GM21526 (cell line): ENCODE data around the gene MPC2.

Experiments used
- ATAC-seq: cut with Tn5 transposase; IDR thresholded peaks from one replicate; pipeline ENCODE4 v1.9.1; 2021; ENCODE audit warnings: moderate library complexity; ENCODE audit not compliant: unreplicated experiment, low FRiP score

MPC2 gene

GRCh38 chr1:167936930-167937708 lies at the start of gene MPC2:
Gene MPC2 (minus strand): TSS chr1:167937072. CDS start chr1:167935841, 1,231 bp downstream.
- peak; percentile 15 for ATAC-seq

- ATAC-seq: no peak
These were observed 48.1 kb upstream of the MPC2 start for GRCh38 chr1:167984886-167985489.

- ATAC-seq: no peak
These were observed 47.0 kb upstream of the MPC2 start for GRCh38 chr1:167983797-167984420.

GRCh38 chr1:167981933-167982332 lies 45.1 kb upstream of the MPC2 start:
- ATAC-seq: no peak

GRCh38 chr1:167977245-167977644 lies 40.4 kb upstream of the MPC2 start:
- ATAC-seq: no peak

GRCh38 chr1:167974698-167975097 lies 37.8 kb upstream of the MPC2 start:
- no peak for ATAC-seq

GRCh38 chr1:167973832-167974231 lies 37.0 kb upstream of the MPC2 start:
- no peak for ATAC-seq

GRCh38 chr1:167968569-167968968 lies 31.7 kb upstream of the MPC2 start:
- ATAC-seq: no peak

- ATAC-seq: no peak
These were observed 29.2 kb upstream of the MPC2 start for GRCh38 chr1:167966050-167966449.

GRCh38 chr1:167964646-167965045 lies 27.8 kb upstream of the MPC2 start:
- ATAC-seq: no peak

- ATAC-seq: no peak
These were observed 20.8 kb upstream of the MPC2 start for GRCh38 chr1:167957710-167958109.

GRCh38 chr1:167955915-167956314 lies 19.0 kb upstream of the MPC2 start:
- ATAC-seq: no peak

GRCh38 chr1:167950569-167950968 lies 13.7 kb upstream of the MPC2 start:
- ATAC-seq: no peak

GRCh38 chr1:167949785-167950184 lies 12.9 kb upstream of the MPC2 start:
- ATAC-seq: no peak

GRCh38 chr1:167947733-167948132 lies 10.9 kb upstream of the MPC2 start:
- no peak for ATAC-seq

- ATAC-seq: no peak
These were observed 6.7 kb upstream of the MPC2 start for GRCh38 chr1:167943541-167943940.

GRCh38 chr1:167940264-167940663 lies 3.4 kb upstream of the MPC2 start:
- no peak for ATAC-seq

- ATAC-seq: no peak
These were observed 1.3 kb upstream of the MPC2 start for GRCh38 chr1:167938080-167938636.

GRCh38 chr1:167937709-167938010 lies 788 bp upstream of the MPC2 start:
- no peak for ATAC-seq

- peak; percentile 77 for ATAC-seq
These were observed 573 bp downstream of the MPC2 start, which contains the start of gene DCAF6 for GRCh38 chr1:167936068-167936929. Gene DCAF6 (plus strand): TSS chr1:167936683. CDS start chr1:167936912, 229 bp downstream.
